ENCODE measurements around the gene BOC.

GRCh38 chr3:113270786-113271185 is 59.4 kb downstream of the BOC start:
- TF ChIP-seq, protein P1, sequence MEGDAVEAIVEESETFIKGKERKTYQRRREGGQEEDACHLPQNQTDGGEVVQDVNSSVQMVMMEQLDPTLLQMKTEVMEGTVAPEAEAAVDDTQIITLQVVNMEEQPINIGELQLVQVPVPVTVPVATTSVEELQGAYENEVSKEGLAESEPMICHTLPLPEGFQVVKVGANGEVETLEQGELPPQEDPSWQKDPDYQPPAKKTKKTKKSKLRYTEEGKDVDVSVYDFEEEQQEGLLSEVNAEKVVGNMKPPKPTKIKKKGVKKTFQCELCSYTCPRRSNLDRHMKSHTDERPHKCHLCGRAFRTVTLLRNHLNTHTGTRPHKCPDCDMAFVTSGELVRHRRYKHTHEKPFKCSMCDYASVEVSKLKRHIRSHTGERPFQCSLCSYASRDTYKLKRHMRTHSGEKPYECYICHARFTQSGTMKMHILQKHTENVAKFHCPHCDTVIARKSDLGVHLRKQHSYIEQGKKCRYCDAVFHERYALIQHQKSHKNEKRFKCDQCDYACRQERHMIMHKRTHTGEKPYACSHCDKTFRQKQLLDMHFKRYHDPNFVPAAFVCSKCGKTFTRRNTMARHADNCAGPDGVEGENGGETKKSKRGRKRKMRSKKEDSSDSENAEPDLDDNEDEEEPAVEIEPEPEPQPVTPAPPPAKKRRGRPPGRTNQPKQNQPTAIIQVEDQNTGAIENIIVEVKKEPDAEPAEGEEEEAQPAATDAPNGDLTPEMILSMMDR (IDR thresholded peaks at IDR 0.05) = no peak
- TF ChIP-seq POLR2A (IDR thresholded peaks at IDR 0.05) (no peak), POLR2AphosphoS5 (IDR thresholded peaks at IDR 0.05) (no peak)
